HL-60 (cell line): ENCODE measurements around the gene TGM2.

Experiments used
- CTCF ChIP-seq: IDR thresholded peaks from one replicate; pipeline ENCODE4 v1.5.1; 2011; ENCODE audit warnings: low read length, control low read depth, inconsistent platforms; ENCODE audit not compliant: insufficient read depth
- GABPA ChIP-seq: IDR thresholded peaks from 2 replicates; pipeline ENCODE4 v1.6.1; 2012; ENCODE audit warnings: low read depth
- POLR2AphosphoS5 ChIP-seq: IDR thresholded peaks from 2 replicates; pipeline ENCODE4 v1.6.1; 2012; ENCODE audit warnings: low read depth
- REST ChIP-seq: IDR thresholded peaks from 2 replicates; pipeline ENCODE4 v1.6.1; 2012; ENCODE audit warnings: low read depth; ENCODE audit not compliant: insufficient replicate concordance
- SPI1 ChIP-seq: IDR thresholded peaks from 2 replicates; pipeline ENCODE4 v1.6.1; 2012; ENCODE audit warnings: low read depth, mild to moderate bottlenecking, borderline replicate concordance

DNA sequence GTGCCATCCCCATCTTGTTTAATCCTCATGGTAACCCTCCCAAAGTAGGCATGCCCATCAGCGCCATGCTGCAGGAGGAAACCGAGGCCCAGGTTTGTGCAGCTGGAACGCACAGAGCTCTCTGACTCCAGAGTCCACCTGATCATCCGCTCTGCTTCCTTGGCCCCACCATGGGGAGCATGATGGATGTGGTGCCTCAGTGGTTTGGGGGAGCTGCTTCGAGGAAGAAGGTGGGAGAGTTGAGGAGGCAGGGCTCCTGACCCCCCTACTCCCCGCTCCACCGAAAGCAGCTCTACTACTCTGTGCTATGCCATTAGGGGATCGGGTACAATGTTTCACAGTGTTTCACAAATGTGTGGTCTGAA lies 52.2 kb downstream of the TGM2 start:
- no peak for TF ChIP-seq REST
- TF ChIP-seq SPI1 = no peak
- TF ChIP-seq POLR2AphosphoS5 = no peak
- TF ChIP-seq CTCF = no peak
- TF ChIP-seq GABPA = no peak
